ENCODE measurements around the gene SMIM12.
A peak's percentile ranks its signal among the peaks of the same experiment; 100 is the strongest.

Gene SMIM12

DNA sequence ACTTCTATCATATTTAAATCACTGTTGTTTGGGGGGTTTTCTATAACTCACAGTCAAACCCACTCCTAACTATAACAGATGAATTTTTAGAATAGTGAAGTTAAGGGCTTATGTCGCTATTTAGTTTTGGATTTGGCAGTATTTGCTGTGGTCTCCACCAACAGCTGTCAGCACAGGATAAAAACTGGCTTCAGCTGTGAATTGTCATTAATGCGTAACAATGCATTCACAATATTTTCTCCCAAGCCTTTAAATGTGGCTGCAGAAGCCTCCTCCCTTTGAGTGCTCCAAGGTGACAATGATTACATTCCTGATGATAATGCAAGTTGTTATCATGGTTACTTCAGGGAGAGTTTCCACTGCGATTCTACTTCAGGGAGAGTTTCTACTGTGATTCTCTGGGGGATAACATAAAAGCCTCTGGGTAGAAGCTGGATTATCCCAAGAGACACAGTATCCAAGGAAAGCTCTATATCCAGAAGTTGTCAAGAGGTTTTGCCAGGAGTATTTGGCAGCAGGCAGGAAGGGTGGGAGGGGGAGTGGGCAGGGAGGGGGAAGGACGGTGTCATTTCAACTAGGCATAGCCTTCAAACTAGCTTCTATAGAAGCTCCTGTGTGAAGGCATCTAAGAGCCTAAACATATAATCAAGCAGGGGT is 14.9 kb upstream of the SMIM12 start:
- DNase-seq, result peak in 1 of 58 donors; percentile 15

GRCh38 chr1:34872133-34872503 is 12.6 kb upstream of the SMIM12 start:
- peak in 10 of 58 donors; percentile 17 to 67 (median 41) for DNase-seq

GRCh38 chr1:34871443-34872132 is 12.0 kb upstream of the SMIM12 start:
- DNase-seq, result peak in 14 of 58 donors; percentile 14 to 73 (median 42)

- peak in 47 of 58 donors; percentile 15 to 84 (median 45) for DNase-seq
These were observed 10.8 kb upstream of the SMIM12 start for GRCh38 chr1:34870395-34870794.

DNA sequence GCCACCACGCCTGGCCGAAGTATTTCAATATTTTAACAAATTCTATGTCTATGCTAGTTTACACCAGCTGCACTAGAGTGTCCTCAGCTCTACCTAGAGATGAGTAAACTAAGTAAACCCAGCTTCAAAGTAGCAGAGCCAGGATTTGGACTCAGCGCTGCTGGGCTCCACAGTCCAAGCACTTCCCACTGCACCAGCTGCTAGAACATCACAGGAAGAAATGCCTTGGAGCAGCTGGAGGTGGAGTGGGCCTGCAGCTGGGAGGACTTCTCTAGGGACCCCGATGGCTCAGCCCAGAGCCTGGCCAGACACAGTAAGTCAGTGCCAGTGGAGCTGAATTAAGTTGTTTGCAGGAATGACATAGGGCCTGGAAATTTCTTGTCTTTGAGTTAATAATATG is 10.2 kb upstream of the SMIM12 start:
- no peak for DNase-seq

DNA sequence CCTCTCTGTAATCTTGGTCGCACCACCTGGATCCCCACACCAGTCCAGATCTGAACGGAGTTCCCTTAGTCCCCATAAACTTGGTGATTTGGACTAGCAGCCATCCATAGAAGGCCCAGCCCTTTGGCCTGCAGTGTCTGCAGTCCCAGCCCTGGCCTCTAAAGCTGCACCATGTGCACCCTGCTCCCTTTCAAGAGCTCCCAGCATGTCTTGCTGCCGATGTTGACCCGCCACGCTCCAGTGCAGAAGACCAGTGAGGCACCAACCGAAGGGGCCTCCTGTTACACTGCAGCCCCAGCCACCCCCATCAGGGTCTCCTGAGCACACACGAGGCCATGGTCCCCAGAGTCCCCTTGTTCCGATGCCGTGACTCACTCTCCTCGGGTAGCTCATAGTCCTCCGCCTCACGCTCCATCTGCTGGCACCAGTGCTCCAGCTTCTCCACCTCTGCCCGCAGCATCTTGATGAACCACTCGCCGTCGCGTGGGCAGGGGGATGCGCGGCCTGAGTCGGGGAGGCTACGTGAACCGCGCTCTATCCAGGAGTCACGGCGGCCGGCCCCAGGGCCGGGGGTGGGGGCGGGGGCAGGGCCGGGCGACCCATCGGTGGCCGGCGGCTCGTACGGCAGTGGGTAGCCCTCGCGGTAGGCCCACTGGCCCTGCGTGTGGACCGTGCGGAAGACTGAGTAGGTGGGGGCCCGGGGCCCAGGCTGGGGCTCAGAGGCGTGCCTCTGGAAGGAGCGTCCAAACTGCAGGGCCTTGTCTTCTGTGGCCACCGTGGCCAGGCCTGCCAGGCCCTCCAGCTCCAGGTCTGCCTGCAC is 8.9 kb upstream of the SMIM12 start:
- DNase-seq, result no peak

- no peak for DNase-seq
These were observed 7.9 kb upstream of the SMIM12 start for GRCh38 chr1:34867415-34867814.

DNA sequence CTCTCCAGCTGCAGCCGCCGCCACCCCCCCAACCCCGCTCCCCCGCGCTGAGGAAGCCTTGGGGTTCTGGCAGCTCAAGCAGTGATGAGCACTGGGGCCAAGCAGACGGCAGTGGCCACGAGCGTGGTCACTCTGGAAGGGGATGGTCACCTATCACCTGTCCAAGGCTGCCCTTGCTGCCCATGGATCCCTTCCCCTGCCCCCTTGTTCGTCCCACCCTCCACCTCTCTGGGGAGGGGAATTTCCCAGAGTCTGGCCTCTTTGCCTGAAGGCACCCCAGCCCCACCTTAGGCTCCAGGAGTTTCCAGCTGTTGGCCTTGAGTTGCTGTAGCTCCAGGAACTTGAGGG is 7.2 kb upstream of the SMIM12 start:
- no peak for DNase-seq

GRCh38 chr1:34865981-34866761 is 6.6 kb upstream of the SMIM12 start:
- peak in 53 of 58 donors; percentile 16 to 89 (median 52) for DNase-seq

DNA sequence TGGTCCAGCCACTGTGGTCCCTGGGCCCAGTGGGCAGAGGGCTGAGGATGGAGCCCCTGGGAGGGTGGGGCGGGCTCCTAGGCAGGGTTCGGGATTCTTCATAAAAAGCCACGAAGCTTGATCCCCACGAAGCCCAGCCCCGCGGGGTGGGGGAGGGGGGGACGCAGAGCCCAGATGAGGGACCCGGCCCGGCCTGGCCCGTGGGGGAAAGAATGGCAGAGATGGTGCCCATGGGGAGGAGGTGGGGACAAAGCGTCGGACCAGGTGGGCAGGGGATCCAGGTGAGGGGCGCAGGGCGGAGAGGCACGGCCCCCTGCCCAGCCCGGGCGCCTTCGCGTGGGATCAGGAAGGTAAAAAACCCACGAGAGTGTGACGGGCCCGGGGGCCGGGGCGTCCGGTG is 6.0 kb upstream of the SMIM12 start:
- DNase-seq, result no peak

- no peak for DNase-seq
These were observed 5.2 kb upstream of the SMIM12 start for GRCh38 chr1:34864759-34865158.

- no peak for DNase-seq
These were observed 4.0 kb upstream of the SMIM12 start for GRCh38 chr1:34863501-34863900.

GRCh38 chr1:34858901-34859445 is 576 bp downstream of the SMIM12 start:
- DNase-seq, result peak in 10 of 58 donors; percentile 3 to 68 (median 40)

GRCh38 chr1:34856697-34857096 is 2.9 kb downstream of the SMIM12 start:
- no peak for DNase-seq

DNA sequence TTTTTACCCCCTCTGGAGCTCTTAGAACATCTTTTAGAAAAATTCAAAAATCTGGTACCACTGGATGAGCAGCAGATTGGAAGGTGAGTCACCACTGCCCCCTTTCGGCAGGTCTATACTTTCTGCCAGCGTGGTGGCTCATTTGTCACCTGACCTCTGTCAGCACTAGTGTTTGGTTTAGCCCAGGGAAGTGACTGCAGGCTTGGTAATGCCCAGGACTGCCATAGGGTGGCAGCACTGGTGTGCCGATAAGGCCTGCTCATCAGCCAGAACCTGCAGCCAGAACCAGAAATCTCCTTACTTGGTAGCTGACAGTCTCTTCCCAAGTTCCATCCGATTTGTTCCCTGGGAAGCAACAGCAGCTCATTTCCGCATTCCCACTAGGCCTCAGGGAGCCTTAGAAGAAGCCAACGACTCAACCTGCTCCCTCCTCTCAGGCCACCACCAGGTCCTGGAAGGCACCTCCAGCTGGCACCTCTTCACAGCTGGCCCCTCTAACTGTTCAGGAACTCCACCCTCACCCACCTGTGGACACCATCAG is 6.8 kb downstream of the SMIM12 start:
- peak; percentile 5 to 95 (median 83) for DNase-seq

DNA sequence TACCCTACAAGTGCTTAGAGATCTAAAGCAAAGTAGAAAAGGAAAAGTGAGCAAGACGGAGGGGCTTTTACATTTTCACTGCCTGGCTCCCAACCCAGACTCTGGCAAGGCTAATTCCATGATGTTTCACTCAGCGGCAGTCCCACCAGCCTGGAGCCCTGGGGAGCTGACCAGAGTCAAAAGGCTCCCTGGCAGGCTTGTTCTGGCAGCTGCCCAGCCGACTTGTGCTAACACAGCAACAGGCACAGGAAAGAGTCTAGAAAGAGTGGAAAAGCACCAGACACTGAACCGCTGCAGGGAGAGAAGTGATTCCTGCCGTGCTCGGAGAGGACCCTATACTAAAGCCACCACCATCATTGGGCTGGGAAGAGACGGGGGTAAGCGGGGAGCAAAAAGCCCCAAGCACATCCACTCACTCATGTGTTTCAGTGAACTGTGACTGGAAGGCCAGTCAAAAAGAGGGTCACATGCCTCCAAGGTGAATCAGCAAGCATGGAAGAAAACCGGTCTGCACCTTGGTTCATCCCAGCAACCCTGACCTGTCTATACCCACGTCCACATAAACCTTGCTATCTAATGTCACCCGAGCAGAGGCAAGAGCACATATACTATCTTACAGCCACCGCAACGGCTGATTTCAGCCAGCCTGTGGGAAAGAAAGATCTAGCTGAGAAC is 8.0 kb downstream of the SMIM12 start:
- peak in 7 of 58 donors; percentile 7 to 36 (median 11) for DNase-seq

- DNase-seq, result no peak
These were observed 9.2 kb downstream of the SMIM12 start for GRCh38 chr1:34850382-34850781.

DNA sequence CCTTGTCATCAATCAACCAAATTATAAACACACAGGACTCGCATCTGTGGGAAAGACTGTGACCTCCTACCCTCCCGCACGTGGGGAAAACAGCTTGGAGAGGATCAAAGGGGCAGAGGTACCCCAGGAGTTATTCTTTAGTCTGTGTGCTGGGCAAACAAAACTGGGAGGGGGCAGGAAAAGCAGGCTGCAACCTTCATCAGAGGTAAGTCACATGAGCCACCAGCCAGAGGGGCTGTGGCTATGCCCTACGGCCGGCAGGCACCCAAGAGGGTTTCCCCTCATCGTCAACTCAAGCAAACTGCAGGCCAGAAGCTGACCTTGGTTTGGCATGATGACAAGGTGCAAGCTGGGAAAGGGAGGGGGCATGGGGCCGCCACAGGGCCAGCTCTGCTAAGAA is 12.5 kb downstream of the SMIM12 start:
- no peak for DNase-seq

- DNase-seq, result no peak
These were observed 13.3 kb downstream of the SMIM12 start for GRCh38 chr1:34846265-34846664.

Measured in anterior cingulate cortex (tissue), 58 donors.